ENCODE measurements around the gene OSBPL3.
"Not testable (repeated sequence)": the region's sequence is repeated elsewhere in the genome, so short reads cannot be mapped to it uniquely, and the experiment has no call there.

Gene OSBPL3

GRCh38 chr7:24979863-24980533 lies at the start of gene OSBPL3:
OSBPL3 (minus strand) TSS chr7:24980178; CDS start chr7:24892472, 87,706 bp downstream.
- DNase-seq, result peak; percentile 98

GRCh38 chr7:25029075-25029474 lies 49.1 kb upstream of the OSBPL3 start:
- no peak for DNase-seq

GRCh38 chr7:25028370-25029021 lies 48.5 kb upstream of the OSBPL3 start:
- DNase-seq, result peak; percentile 63

GRCh38 chr7:25026156-25026555 lies 46.2 kb upstream of the OSBPL3 start:
- DNase-seq, result no peak

- no peak for DNase-seq
These were observed 45.3 kb upstream of the OSBPL3 start for GRCh38 chr7:25025218-25025671.

GRCh38 chr7:25024066-25024465 lies 44.1 kb upstream of the OSBPL3 start:
- no peak for DNase-seq

- DNase-seq, result not testable (repeated sequence)
These were observed 37.7 kb upstream of the OSBPL3 start for GRCh38 chr7:25017671-25018070.

GRCh38 chr7:25014756-25015155 lies 34.8 kb upstream of the OSBPL3 start:
- no peak for DNase-seq

GRCh38 chr7:25012710-25013109 lies 32.7 kb upstream of the OSBPL3 start:
- not testable (repeated sequence) for DNase-seq

GRCh38 chr7:25012254-25012653 lies 32.3 kb upstream of the OSBPL3 start:
- no peak for DNase-seq

GRCh38 chr7:25009257-25009656 lies 29.3 kb upstream of the OSBPL3 start:
- no peak for DNase-seq

- no peak for DNase-seq
These were observed 27.7 kb upstream of the OSBPL3 start for GRCh38 chr7:25007668-25008067.

GRCh38 chr7:25006276-25006675 lies 26.3 kb upstream of the OSBPL3 start:
- no peak for DNase-seq

- no peak for DNase-seq
These were observed 25.7 kb upstream of the OSBPL3 start for GRCh38 chr7:25005658-25006057.

- no peak for DNase-seq
These were observed 22.8 kb upstream of the OSBPL3 start for GRCh38 chr7:25002786-25003185.

GRCh38 chr7:24995466-24995865 lies 15.5 kb upstream of the OSBPL3 start:
- DNase-seq, result no peak

GRCh38 chr7:24992314-24992713 lies 12.3 kb upstream of the OSBPL3 start:
- DNase-seq, result no peak

- DNase-seq, result no peak
These were observed 11.4 kb upstream of the OSBPL3 start for GRCh38 chr7:24991353-24991752.

GRCh38 chr7:24987331-24987842 lies 7.4 kb upstream of the OSBPL3 start:
- DNase-seq, result no peak

- peak; percentile 55 for DNase-seq
These were observed 2.9 kb upstream of the OSBPL3 start for GRCh38 chr7:24982917-24983316.

- DNase-seq, result peak; percentile 64
These were observed 1.4 kb upstream of the OSBPL3 start for GRCh38 chr7:24981171-24981951.

GRCh38 chr7:24980534-24981170 lies 674 bp upstream of the OSBPL3 start:
- peak; percentile 63 for DNase-seq

- peak; percentile 87 for DNase-seq
These were observed 512 bp downstream of the OSBPL3 start for GRCh38 chr7:24979470-24979862.

Measured in hematopoietic multipotent progenitor cell treated with erythropoietin and hydrocortisone succinate and interleukin-3 and kit ligand, for 6 days (in vitro differentiated cells).